GM18508 (cell line): ENCODE measurements around the gene SLC23A2.
A peak's percentile ranks its signal among the peaks of the same experiment; 100 is the strongest.

ENCODE experiments used
- ATAC-seq: cut with Tn5 transposase; IDR thresholded peaks from one replicate; pipeline ENCODE4 v1.9.1; 2021; ENCODE audit warnings: moderate number of reproducible peaks; ENCODE audit not compliant: insufficient read depth, unreplicated experiment

Gene SLC23A2

DNA sequence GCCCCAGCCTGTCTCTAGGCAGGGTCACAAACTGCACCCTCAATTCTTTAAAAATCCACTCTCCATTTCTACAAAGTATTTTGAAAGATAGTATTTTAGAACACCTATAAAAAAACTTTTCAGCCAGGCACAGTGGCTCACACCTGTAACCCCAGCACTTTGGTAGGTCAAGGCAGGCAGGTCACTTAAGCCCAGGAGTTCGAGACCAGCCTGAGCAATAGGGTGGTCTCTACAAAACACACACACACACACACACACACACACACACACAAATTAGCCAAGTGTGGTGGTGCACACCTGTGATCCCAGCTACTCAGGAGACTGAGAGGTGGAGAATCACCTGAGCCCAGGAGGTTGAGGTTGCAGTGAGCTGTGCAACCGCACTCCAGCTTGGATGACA lies 30.2 kb downstream of the SLC23A2 start:
- ATAC-seq, result no peak

DNA sequence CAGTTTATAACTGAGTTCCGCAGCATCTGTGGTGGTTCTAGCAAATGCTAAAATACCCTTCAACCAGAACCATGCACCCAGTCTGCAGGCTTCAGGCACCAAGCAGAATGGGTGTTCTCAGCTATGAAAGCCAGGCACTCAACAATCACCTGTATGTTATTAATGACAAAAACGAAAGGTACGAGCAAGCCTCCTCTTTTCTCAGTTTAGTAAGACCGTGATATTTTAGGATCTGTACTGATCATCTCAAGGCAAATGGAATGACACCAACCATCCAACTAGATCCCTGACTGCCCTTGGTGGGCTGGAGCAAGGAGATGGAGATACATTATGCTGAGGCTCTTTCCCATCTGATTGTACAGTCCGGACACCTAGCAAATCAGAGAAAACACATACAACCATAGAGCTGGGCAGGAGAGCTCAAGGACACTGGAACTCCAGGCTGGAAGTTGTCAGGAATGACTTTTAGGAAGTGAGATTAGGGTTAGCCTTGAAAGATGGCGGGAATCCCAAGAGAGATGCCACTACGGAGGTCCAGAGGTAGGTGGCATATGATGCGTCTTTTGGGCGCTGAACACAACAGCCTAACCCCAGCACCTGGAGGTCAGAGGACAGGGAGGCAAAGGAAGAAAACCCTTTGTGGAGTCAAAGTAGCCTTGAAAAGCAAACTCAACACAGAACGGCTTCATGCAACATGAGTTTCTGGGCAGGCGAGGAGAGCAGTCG lies 33.4 kb downstream of the SLC23A2 start:
- no peak for ATAC-seq

DNA sequence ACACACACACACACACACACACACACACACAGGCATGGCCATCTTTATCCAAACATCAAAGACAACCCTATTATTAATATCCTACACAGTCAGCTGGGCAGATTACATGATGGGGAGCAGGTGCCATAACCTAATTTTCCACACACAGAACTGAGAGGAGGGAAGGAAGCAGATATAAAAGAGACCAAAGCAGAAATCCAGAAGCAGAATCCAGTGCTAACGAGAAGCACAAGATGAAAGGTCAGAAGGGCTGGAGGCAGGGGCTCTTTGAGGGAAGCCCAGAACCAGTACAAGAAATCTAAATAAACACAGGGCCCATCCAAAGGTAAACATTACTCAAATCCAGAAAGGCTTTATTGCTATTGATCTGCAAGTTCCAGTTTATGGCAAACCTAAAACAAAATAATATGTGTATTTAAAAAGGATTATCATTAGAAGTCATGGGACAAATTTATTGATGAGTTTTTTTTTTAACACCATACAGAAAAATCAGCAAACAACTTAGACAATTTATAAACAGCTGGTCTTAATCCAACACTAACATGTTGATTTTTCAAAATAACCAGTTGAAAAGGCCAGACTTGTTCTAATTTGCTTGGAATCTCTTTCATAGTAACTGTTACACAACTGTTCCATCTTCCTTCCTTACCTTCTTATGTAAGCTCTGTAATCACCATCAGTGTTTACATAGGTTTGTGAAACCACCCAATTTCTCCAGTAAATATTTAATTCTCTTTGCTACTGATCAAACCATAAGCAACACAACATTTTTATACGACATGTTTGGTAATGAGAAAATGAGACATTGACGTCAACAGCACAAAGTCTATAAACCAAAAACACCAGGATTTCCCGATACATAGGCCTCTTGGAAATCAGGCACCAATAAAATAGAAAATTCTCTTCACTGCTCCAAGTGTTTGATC lies 34.2 kb downstream of the SLC23A2 start:
- no peak for ATAC-seq

DNA sequence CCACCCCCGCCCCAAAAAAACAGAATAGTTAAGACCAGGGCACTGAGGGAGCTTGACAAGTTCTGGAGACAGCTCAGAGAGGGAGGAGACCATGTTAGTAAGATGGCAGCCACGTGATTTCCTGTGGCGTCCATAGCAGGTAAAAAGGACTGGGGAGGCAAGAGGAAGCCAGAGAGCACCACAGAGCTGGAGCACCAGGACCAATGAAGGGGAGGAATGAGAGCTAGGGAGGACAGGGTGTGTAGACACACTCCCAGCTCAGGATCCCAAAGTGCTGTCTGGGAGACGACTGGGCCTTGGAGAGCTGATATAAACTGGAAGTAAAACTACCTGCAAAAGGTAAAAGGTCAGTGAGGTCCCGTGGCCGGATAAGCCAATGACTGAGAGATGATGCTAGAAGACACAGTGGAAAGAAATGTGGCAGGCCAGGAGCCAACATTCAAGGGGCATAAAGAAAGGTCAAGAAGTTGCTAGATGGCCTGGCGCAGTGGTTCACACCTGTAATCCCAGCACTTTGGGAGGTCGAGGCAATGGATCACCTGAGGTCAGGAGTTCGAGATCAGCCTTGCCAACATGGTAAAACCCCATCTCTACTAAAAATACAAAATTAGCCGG lies 39.0 kb downstream of the SLC23A2 start:
- ATAC-seq, result no peak

DNA sequence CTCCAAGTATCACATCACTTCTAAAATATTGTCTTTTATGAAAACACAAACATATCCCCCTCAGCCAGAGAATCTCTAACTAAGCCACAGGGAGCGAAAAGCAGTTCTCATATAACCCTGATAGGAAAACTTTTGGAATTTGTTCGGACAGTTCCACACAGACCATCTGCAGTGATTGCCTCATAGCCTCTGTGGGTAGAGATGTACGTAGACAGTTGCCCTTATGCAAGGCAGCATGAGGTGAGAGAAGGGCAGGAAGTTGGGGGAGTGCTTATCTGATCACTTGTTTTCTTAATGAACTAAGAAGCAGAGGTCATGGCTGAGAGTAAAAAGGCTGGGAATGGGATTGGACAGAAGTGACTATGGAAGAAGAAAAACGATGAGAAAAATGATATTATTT lies 39.6 kb downstream of the SLC23A2 start:
- ATAC-seq, result no peak

DNA sequence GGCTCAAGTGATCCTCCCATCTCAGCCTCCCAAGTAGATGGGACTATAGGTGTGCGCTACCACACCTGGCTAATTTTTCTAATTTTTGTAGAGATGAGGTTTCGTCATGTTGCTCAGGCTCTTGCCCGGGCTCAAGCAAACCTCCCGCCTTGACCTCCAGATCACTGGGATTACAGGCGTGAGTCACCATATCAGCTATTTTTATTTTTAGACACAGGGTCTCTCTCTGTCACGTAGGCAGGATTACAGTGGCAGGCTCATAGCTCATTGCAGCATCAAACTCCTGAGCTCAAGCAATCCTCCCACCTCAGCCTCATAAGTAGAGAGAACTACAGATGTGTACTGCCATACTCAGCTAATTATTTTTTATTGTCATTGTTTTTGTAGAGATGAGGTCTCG lies 41.7 kb downstream of the SLC23A2 start:
- ATAC-seq, result no peak

DNA sequence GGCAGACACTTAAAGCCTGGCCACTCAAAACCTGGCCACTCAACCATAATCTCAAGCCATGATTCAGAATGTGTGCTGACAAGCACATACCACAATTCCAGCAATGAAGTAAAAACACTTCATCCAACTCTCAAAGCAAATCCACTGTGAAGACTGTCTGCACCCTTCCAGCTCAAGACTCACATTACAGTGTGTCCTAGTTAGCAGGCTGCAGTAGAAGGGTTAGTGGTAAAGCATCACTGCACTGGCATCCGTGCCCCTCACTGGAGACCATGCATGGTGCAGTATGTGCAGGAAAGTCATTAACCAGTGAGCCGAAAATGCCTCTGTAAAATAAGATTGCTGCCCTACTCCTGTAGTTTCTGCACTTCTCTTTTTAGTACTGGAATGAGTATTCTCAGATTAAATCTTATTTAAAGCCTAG lies 43.4 kb downstream of the SLC23A2 start:
- ATAC-seq, result no peak

DNA sequence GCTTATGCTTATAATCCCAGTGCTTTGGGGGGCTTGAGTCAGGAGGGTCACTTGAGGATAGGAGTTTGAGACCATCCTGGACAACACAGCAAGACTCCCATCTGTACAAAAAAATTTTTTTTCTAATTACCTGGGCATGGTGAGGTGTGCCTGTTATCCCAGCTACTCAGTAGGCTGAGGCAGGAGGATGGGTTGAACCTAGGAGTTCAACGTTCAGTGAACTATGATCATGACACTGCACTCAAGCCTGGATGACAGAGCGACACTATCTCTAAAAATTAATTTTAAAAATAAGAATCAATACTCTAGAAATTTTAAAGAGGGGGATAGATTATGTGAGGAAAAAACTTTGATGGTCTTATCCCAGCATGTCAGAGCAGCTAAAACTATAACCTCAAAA lies 44.1 kb downstream of the SLC23A2 start:
- ATAC-seq, result no peak

DNA sequence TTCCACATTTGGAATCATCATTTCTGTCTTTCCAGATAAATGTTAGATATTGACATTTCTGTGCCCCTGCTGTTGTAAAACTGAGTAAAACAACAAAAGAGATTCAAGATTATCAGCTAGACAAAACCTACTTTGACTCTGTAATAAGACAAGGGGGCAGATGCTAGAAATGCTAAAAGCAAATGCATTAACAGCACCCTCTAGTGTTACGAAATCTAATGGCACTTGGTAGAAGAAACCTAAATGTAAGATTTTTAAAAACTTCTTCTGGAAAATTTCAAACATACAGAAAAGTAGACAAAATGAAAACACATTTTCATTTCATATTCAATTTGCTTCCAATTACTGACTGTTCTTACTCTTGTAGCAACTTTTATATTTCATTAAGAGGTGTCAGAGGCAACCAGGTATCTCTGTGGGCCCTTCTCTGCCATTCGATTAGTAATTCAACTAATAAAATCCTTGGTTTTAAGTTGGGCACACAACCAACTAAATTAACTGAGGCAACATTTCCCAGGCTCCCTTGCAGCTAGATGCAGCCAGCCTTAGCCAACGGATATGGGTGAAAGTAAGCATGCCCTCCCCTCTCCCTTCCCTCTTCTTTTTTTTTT lies 45.0 kb downstream of the SLC23A2 start:
- no peak for ATAC-seq

DNA sequence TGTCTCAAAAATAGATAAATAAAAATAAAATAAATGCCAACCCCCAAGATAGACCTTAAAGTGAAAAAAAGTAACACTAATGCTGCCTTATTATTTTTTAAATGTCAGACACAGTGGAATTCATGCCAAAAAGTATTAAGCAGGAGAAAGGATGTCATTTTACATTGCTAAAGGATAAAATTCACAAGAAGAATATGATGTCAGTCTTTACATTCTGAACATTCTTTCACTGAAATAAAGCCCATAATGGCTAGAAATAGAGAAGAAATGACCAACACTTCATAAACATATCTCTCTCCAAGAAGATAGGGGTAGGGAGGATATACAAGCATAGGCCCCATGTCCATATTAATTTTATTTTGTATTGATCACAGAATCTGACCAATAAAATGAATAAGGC lies 47.4 kb downstream of the SLC23A2 start:
- ATAC-seq, result no peak

DNA sequence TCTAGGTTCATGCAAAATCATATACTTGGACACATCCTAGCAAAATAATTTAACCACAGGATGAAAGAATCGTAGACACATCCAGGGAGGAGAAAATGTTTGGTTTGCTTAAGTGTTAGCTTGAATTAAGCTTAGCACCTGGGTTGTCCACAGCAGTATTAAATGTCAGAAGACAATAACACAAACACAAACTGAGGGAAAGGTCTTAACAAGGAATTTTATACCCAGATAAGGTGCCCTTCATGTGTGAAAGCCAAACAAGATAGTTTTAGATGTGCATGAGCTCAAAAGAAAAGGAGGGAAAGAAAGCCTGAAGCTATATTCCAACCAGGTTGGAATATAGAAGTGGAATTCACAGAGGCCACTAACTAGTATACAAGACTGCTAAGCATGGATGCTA lies 49.1 kb downstream of the SLC23A2 start:
- ATAC-seq, result no peak

DNA sequence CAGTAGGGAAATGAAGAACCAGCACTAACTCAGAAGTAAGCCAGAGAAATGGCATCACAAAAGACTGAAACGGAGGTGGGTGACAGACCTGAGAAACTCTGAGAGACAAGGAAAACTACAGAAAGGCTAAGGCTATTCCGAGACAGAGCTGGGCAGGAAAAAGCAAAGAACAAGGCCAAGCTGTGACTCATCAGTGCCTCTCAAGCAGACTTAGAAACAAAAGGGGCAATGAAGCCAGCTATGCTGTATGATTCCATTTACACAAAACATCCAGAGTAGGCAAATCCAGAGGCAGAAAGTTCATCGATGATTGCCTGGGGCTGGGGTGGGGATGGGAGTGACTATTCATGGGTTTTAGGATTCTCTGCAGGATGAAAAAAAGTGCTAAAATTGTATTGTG lies 50.0 kb downstream of the SLC23A2 start:
- ATAC-seq, result no peak

DNA sequence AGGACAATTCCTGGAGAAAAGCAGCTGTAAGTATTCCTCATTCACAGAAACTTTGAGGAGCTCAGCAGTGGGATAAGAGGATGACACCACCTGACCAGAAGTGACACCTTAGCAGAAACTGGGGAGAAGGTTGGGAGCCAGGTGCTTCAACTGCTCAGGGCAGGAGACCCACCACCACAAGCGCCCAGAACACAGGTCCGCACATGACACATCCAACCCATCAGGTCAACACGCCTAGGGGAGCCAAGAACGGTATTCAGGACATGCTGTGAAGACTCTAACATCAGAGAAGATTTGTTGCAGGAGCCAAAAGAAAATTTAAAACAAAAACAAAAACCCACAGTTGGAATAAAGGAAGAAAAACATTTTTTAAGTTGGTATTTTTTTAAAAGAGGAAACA lies 50.5 kb downstream of the SLC23A2 start:
- ATAC-seq, result no peak

DNA sequence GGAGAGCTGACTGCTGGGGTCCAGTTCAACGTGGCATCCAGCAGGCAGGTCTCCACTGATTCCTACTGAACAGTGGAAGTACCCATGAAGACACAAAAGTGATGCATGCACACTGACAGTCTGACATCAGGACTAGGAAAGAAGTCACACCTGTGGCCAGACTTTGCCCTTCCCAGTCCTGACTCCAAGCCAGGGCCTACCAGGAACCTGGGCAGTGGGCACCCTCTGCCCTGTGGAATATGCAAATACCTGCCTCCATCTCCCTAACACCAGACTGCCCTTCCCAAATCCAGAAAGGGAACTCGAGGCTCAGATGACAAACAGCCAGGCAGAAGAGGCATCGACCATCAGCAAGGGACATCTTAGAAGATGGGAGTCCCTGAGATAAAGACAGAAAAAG lies 50.9 kb downstream of the SLC23A2 start:
- ATAC-seq, result no peak

DNA sequence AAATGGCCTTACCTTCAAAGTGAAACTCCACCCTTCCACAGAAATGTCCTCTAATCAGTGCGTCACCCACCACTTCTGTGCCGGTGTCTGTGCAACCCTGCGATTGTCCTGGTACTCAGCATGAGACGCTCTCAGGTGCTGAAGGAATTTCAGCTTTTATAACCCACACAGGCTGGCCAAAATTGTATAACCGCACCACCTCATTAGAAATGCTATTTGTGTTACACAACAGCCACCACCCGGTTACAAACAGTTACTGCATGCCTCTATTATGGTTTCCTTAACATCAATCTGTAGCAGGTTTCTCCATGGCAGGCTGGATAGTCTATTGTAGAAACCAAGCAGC lies 51.5 kb downstream of the SLC23A2 start:
- ATAC-seq, result peak; percentile 60

DNA sequence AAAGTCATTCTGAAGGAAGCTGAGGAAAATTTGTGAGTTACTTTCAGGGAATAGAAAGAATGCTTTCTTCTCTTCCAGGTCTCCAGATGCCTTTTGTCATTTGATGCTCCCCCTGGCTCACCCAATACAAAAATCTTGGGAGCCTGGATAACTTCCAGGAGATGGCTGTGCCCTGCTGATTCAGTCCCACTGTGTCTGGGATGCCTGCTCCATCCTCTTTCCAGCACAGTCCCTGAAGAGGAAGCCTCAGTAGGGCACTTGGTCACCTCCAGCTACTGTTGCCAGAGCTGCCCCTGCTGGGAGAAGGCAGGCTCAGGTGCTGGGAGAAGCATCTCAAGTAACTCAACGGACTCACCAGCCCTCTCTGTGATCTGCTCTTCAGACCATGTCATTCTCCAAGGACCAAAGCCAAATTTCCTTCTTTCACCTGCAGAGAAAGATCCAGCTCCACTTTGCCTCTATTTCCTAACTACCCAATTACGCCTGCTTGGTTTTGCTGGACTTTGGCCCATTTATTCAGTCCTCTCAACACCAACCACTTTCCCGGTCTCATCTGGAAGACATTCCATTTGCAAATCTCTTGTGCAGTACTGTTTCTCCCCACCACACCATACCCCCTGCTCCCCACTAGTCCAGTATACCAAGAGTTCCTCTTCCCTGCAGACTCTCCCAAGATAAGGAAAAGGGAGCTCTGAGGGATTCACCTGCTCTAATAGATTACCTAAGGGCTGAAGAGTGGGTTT lies 53.3 kb downstream of the SLC23A2 start:
- ATAC-seq, result no peak

DNA sequence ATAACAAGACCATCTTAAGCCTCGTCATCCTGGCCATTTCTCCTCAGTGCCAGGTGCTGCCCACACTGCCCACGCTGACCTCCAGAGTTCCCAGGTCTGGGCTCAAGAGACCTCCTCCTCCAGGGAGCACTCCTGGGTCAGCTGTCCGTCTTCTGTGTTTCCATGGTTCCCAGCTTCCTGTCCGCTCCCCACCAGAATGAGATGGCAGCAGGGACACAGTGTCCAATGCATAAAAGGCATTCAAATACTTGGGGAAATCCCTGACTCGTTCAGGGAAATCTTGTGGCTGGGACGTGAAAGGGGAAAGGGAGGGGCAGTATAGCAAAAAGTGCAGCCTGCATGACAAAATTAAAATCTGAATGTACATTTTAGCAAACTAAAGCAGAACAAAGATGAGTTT lies 54.3 kb downstream of the SLC23A2 start:
- no peak for ATAC-seq

DNA sequence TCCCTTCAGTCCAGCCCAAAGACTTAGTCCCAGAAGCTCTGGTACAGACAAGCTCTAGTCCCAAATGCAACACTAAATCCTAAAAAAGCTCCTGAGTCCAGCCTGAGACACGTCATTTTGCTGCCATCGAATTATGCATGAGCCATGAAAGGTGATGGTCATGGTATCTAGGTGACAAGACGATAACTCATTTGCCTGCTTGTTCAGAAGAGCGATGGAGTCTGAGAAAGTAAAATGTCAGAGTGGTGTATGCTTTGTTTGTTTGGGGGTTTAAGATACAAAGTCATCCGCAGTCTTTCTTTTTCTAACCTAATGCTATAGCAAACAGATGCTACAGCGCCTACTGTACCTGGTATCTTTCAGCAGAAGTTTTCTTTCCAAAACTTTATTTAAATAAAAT lies 54.7 kb downstream of the SLC23A2 start:
- no peak for ATAC-seq

DNA sequence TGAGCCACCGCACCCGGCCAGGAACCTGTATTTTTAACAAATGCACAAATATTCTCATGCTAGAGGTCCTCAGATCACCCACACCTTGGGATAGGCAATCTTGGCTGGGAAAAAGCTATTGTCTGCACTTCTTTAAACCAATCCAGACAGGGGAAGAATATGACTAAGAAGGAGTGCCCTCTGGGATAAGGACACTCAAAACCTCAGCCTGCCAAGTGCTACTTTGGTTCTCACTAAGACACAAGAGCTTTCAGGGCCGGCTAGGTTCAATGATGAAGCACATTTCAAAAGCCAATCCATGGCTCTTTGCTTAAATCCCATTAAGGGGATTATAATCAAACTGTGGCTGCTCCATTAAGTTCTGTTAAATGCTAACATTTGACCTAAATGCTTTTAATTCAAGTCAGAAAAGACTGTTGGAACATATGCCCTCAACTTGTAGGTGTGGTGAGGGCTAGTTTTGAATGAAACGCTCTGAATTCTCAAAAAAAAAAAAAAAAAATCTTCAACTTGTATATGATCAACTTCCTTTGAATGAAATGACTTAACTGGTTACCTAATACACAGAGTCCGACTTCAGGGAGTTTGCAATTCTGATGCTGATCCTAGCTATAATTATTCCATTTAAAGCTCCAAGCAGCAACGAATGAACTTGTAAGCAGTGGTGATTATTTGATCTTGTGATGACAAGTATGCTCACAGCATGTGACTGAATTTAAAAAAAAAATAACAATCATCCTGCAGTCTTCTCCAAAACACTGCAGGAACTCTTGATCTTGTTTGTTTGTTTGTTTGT lies 56.6 kb downstream of the SLC23A2 start:
- ATAC-seq, result no peak
